ENCODE data around the gene ZER1. TPM values are rescaled to one million over a fixed set of nuclear protein-coding genes. Genes with fewer than 3 reads are reported as not detected.

Gene ZER1
- 10 to 100 TPM; 14.0 to 19.3 TPM for total RNA-seq

DNA sequence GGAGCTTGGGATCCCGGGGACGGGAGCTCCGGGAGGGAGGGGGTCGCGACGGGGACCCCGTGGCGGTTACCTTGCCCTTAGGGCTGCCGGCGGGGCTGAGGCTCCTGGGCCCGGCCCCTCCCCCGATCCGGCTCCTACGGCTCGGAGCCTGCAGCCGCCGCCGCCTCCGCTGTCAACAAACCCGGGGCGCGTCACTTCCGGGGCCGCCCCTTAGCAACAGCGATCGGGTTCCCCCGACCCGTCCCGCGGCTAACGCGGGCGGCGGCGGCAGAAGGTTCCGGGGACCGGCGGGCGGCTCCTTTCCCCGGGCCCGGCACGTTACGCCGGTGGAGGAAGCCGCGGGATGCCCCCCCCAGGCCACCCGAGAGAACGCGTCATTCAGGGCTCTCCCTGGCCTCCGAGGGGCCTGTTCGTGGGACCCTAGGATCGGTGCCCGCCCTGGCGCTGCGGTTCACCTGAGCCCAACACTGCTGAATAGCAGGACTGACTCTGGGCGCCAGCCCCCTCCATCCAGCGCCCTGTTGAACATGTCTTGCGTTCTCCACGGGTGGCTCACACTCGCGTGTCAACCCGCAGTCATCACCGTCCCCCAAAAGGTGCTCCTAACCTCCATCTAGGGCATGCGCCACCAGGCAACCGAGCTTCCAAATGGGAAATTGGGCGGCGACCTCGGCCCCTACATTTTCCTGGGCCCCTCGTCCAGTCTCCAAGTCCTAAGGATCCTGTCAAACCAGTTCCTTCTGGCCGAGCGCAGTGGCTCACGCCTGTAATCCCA lies at the start of gene ZER1:
Gene ZER1, minus strand, starts transcription at position 183 of the 775 bp plus-strand sequence. CDS start 16,362 bp downstream, outside the sequence.

DNA sequence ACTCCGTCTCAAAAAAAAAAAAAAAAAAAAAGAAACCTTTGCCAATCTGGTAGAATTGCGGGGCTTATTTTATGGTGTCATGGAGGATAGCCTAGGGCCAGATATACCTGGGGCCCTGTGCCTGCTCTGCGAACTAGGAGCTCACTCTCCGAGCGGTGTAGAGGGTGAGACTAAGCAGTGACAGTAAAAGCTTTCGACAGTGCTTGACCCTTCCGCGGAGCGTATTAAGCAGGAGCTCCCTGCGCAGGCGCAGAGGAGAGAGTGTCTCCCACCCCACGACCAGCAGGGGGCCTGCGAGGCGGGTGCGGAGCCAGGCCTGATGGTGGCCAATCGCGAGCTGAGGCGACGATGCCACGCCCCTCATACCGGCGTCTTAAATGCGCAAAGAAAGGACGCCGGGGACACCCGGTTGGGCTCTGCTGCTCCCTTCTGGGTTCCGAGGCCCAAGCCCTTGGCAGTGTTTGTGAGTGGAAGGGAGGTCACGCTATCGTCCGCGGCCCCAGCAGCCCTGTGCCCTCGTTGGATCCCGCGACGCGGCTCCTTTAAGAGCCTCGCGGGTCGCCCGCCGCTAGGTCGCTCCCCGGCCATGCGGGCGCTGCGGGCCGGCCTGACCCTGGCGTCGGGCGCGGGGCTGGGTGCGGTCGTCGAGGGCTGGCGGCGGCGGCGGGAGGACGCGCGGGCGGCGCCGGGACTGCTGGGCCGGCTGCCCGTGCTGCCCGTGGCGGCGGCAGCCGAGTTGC lies 46.5 kb upstream of the ZER1 start, which contains the start of gene ENDOG:
Gene ENDOG, plus strand, starts transcription at position 402 of the 740 bp plus-strand sequence. Its CDS starts 185 bp downstream, at position 587.

DNA sequence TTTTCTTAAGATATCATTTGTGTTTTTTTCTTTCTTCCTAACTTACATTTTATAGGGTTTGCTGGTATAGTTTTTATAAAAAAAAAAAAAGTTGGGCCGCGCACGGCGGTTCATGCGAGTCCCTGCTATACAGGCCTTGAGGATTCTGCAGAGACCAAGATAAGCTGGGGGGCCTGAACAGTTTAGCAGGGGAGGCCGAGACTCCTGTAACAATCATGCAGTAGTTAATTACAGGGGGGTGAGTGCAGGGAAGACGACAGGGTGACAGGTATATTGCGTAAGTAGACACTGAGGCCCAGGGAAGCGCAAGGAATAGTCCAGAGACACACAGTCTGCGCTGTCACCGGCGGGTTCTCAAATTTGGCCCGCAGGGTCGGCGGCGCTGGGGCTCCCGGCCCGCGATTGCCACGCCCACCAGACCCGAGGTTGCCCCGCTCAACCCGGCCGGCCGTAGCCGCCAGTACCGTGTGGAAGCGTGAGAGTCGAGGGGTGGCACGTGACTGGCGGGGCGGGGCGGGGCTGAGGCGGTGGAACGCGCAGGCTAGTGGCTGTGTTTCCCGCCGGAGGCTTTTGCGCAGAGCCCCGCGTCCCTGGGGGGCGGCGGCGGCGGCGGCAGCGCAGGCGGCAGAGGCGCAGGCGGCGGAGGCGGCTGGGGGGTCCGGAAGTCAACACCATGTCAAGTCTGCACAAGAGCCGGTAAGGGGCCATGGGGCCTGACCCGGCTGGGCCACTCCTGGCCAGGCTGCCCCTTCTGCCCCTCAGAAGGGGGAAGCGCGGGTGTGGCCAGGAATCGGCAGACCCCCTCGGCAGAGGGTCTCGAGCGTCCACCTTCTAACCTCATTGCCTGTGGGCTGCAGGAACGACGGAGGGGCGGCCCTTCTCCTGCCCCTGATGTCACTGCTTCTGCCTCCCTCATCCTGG lies 15.2 kb upstream of the ZER1 start, which contains the start of gene TBC1D13:
Gene TBC1D13, plus strand, starts transcription at position 573 of the 921 bp plus-strand sequence. Its CDS starts 101 bp downstream, at position 674.

DNA sequence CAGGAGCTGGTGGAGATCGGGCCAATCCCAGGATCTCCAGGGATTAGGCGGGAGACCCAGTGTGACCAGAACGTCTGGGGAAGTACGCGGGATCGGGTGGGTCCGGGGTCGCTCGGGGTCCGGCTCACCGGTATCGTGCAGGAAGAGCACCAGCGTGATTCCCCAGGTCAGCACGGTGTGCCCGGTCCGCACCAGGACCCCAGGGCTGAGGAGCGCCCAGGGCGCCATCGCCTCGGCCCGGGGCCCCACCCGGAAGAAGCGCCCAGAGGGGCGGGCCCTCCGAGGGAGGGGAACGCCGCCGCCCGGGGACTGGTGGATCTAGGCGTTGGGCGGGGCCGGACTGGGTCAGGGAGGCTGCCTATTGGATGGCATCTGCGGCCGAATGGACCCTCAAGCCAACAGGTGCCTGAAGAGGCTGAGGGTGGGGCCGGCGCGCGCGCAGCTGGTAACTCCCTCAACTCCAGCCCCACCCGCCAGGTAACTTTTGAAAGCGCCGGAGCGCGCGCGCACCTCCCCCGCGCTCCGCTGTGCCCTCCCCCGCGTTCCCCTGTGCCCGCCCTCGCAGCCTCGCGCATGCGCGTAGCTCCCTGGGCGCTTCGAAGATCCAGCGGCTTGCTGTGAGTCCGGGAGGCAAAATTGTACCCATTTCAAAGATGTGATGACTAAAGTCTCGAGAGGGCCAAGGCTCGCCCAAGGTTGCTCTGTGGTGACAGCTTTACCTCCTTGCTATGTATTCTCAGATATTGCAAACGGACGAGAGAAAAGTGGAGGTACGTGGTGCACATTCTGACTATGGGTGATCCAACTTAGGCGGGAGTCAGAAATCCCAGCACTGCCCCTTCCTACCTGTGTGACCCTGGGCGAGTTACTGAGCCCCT lies 47.6 kb downstream of the ZER1 start, which contains the start of gene ZDHHC12:
Gene ZDHHC12, minus strand, starts transcription at position 262 of the 878 bp plus-strand sequence. Its CDS starts 34 bp downstream, at position 228.

DNA sequence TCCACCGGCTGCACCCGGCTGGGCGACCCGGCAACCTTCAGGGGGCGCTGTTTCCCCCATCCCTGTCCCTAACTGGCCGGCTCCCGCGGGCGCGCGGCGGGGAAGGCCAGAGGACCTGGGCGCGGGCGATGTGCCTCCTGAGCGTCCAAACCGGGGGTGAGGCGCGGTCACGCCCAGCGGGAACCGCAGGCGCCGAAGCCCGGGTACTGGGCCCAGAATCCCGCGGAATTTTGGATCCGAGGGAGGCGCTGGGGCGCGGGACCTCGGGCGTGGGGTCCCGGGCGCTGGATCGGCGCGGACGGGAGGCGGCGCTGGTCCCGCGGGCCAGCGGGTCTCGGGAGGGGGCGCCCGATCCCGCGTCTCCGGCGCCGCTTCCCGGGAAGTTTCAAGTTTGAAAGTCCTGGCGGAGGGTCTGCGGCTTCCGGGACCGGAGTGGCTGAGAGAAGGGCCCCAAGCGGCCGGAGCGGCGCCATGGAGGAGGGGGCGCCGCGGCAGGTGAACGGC lies 69.2 kb downstream of the ZER1 start, which contains the start of gene PKN3:
Gene PKN3, plus strand, starts transcription at position 59 of the 504 bp plus-strand sequence. Its CDS starts 413 bp downstream, at position 472.

DNA sequence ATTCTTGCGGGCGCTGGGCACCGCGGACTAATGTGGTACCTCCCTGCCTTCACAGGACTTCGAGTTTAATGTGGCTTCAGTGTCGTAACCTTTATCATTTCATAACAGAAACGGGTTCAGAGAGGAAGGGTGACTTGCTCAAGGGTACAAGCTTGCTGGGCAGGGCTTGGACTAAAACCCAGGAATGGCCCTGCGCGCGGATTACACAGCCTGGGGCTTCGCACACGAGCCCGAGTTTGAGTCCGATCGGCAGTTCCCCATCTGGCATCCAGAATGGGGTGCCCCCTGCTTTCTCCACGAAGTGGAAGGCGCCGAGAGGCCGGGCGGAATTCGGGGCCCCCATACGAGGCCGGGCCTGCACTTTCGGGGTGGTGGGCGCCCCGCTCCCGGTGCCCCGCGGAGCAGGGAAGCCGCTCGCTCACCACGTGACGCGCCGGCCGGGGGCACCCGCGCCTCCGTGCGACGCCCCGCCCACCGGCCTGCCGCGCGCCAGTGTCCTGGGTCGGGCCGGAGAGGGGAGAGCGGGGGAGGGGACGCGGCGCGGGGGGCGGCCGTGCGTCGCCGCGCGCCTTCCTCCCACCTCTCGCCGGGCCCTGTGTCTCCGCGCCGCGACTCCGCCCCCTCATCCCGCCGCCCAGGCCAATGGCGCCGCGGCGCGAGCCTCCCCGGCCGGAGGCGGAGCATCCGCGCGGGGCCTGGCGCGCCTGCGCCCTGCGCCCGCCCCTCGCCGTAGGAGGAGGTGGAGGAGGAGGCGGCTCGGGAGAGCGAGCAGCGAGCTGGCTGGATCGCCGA lies 83.0 kb downstream of the ZER1 start, which contains the start of gene SET:
Gene SET, plus strand, starts transcription at position 722 of the 792 bp plus-strand sequence. CDS start 361 bp downstream, outside the sequence.

Small RNA genes within 50 kb of the gene (small RNA-seq; reads per million reads assigned to genes)
- gene RF00017 (0 reads per million in 2 donors), gene RN7SL560P (0 reads per million in 2 donors)

Other genes with a start within 250 kb of the ZER1 start
- gene SPTAN1, start 219.3 kb downstream of the ZER1 start, total RNA-seq, result 100 to 1,000 TPM; 254 to 325 TPM
- gene DYNC2I2, start 115.1 kb downstream of the ZER1 start, total RNA-seq, result 100 to 1,000 TPM in 1 of 2 donors, 10 to 100 TPM in 1; 55.1 to 102 TPM
- 100 to 1,000 TPM; 220 to 385 TPM for gene SET, start 82.7 kb downstream of the ZER1 start, total RNA-seq
- gene PKN3, start 69.4 kb downstream of the ZER1 start, total RNA-seq, result 10 to 100 TPM in 1 of 2 donors, 1 to 10 TPM in 1; 5.2 to 11.7 TPM
- gene ZDHHC12, start 47.8 kb downstream of the ZER1 start, total RNA-seq, result 10 to 100 TPM; 36.5 to 69.6 TPM
- 10 to 100 TPM; 11.0 TPM for gene TBC1D13, start 15.3 kb upstream of the ZER1 start, total RNA-seq
- gene ENDOG, start 46.6 kb upstream of the ZER1 start, total RNA-seq, result 10 to 100 TPM; 21.7 to 25.6 TPM
- gene SPOUT1, start 57.9 kb upstream of the ZER1 start, total RNA-seq, result 10 to 100 TPM; 15.8 to 23.0 TPM
- 10 to 100 TPM in 1 of 2 donors, 1 to 10 TPM in 1; 7.2 to 12.3 TPM for gene KYAT1, start 110.0 kb upstream of the ZER1 start, total RNA-seq
- 10 to 100 TPM; 49.9 to 51.0 TPM for gene LRRC8A, start 110.2 kb upstream of the ZER1 start, total RNA-seq
- gene PHYHD1, start 149.1 kb upstream of the ZER1 start, total RNA-seq, result 1 to 10 TPM; 1.3 to 4.5 TPM
- gene DOLK, start 175.7 kb upstream of the ZER1 start, total RNA-seq, result 10 to 100 TPM; 34.1 to 37.3 TPM
- gene NUP188, start 175.8 kb upstream of the ZER1 start, total RNA-seq, result 10 to 100 TPM; 58.8 to 65.6 TPM